Retina (tissue), 1 donor: ENCODE results near the gene CYP4F3.
"Not testable (repeated sequence)": the region's sequence is repeated elsewhere in the genome, so short reads cannot be mapped to it uniquely, and the experiment has no call there.

Source experiments
- DNase-seq: peaks from one replicate; pipeline ENCODE4 v3.0.0-alpha.2; 2016

CYP4F3 gene

GRCh38 chr19:15671237-15671821 is 30.6 kb downstream of the CYP4F3 start:
- no peak for DNase-seq

- no peak for DNase-seq
Measured at GRCh38 chr19:15671891-15672579, 31.3 kb downstream of the CYP4F3 start.

GRCh38 chr19:15672580-15673175 is 32.0 kb downstream of the CYP4F3 start, which contains the start of gene CYP4F12:
TSS of gene CYP4F12 (plus strand) at chr19:15673087. CDS start at chr19:15673530, 443 bp downstream.
- no peak for DNase-seq

GRCh38 chr19:15673176-15673654 is 32.5 kb downstream of the CYP4F3 start:
- no peak for DNase-seq

- no peak for DNase-seq
Measured at GRCh38 chr19:15675560-15675959, 34.9 kb downstream of the CYP4F3 start.

- DNase-seq = no peak
Measured at GRCh38 chr19:15679089-15679488, 38.4 kb downstream of the CYP4F3 start.

- not testable (repeated sequence) for DNase-seq
Measured at GRCh38 chr19:15679865-15680264, 39.2 kb downstream of the CYP4F3 start.

- DNase-seq = no peak
Measured at GRCh38 chr19:15680478-15681322, 40.0 kb downstream of the CYP4F3 start.

- DNase-seq = no peak
Measured at GRCh38 chr19:15683411-15683810, 42.7 kb downstream of the CYP4F3 start.

- no peak for DNase-seq
Measured at GRCh38 chr19:15684828-15685227, 44.1 kb downstream of the CYP4F3 start.

- no peak for DNase-seq
Measured at GRCh38 chr19:15696654-15697194, 56.0 kb downstream of the CYP4F3 start.

- DNase-seq = no peak
Measured at GRCh38 chr19:15701757-15702533, 61.2 kb downstream of the CYP4F3 start.

- peak; percentile 2 for DNase-seq
Measured at GRCh38 chr19:15702534-15702930, 61.8 kb downstream of the CYP4F3 start.
